ENCODE measurements around the gene VPREB3.

GRCh38 chr22:23754980-23755636, 883 bp upstream of the VPREB3 start:
- TF ChIP-seq, protein P1, sequence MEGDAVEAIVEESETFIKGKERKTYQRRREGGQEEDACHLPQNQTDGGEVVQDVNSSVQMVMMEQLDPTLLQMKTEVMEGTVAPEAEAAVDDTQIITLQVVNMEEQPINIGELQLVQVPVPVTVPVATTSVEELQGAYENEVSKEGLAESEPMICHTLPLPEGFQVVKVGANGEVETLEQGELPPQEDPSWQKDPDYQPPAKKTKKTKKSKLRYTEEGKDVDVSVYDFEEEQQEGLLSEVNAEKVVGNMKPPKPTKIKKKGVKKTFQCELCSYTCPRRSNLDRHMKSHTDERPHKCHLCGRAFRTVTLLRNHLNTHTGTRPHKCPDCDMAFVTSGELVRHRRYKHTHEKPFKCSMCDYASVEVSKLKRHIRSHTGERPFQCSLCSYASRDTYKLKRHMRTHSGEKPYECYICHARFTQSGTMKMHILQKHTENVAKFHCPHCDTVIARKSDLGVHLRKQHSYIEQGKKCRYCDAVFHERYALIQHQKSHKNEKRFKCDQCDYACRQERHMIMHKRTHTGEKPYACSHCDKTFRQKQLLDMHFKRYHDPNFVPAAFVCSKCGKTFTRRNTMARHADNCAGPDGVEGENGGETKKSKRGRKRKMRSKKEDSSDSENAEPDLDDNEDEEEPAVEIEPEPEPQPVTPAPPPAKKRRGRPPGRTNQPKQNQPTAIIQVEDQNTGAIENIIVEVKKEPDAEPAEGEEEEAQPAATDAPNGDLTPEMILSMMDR (IDR thresholded peaks at IDR 0.05; ENCODE audit: low read depth, low read length), result no peak
- TF ChIP-seq EZH2phosphoT487 (IDR thresholded peaks at IDR 0.05; ENCODE audit: low read depth), result no peak
